ENCODE measurements around the gene TPM1. TPM values are rescaled to one million over a fixed set of nuclear protein-coding genes. Genes with fewer than 3 reads are reported as not detected.

The TPM1 gene
- total RNA-seq, 1 experiment from 2014 or later = 1,337 TPM

- peak; percentile 71 for DNase-seq (ENCODE audit: low read depth)
Measured at GRCh38 chr15:63073497-63074172, 31.1 kb downstream of the TPM1 start.

GRCh38 chr15:63075015-63075983 is 32.8 kb downstream of the TPM1 start:
- peak; percentile 55 for DNase-seq (ENCODE audit: low read depth)

- DNase-seq (ENCODE audit: low read depth) = no peak
Measured at GRCh38 chr15:63075984-63076713, 33.6 kb downstream of the TPM1 start.

- DNase-seq (ENCODE audit: low read depth) = no peak
Measured at GRCh38 chr15:63076714-63077046, 34.1 kb downstream of the TPM1 start.

GRCh38 chr15:63077952-63078351 is 35.4 kb downstream of the TPM1 start:
- DNase-seq (ENCODE audit: low read depth) = no peak

GRCh38 chr15:63079947-63080626 is 37.5 kb downstream of the TPM1 start:
- DNase-seq (ENCODE audit: low read depth) = peak; percentile 61

- no peak for DNase-seq (ENCODE audit: low read depth)
Measured at GRCh38 chr15:63080634-63081250, 38.2 kb downstream of the TPM1 start.

GRCh38 chr15:63082366-63082765 is 39.8 kb downstream of the TPM1 start:
- DNase-seq (ENCODE audit: low read depth) = no peak

- no peak for DNase-seq (ENCODE audit: low read depth)
Measured at GRCh38 chr15:63083044-63083443, 40.5 kb downstream of the TPM1 start.

GRCh38 chr15:63083541-63083940 is 41.0 kb downstream of the TPM1 start:
- no peak for DNase-seq (ENCODE audit: low read depth)

GRCh38 chr15:63084806-63085205 is 42.3 kb downstream of the TPM1 start:
- no peak for DNase-seq (ENCODE audit: low read depth)

- no peak for DNase-seq (ENCODE audit: low read depth)
Measured at GRCh38 chr15:63085289-63085688, 42.7 kb downstream of the TPM1 start.

- no peak for DNase-seq (ENCODE audit: low read depth)
Measured at GRCh38 chr15:63086271-63086670, 43.7 kb downstream of the TPM1 start.

GRCh38 chr15:63086947-63087346 is 44.4 kb downstream of the TPM1 start:
- no peak for DNase-seq (ENCODE audit: low read depth)

GRCh38 chr15:63088533-63089245 is 46.1 kb downstream of the TPM1 start:
- no peak for DNase-seq (ENCODE audit: low read depth)

- peak; percentile 89 for DNase-seq (ENCODE audit: low read depth)
Measured at GRCh38 chr15:63089260-63090043, 46.9 kb downstream of the TPM1 start.

- DNase-seq (ENCODE audit: low read depth) = no peak
Measured at GRCh38 chr15:63090472-63090871, 47.9 kb downstream of the TPM1 start.

- DNase-seq (ENCODE audit: low read depth) = no peak
Measured at GRCh38 chr15:63090887-63091286, 48.3 kb downstream of the TPM1 start.

- no peak for DNase-seq (ENCODE audit: low read depth)
Measured at GRCh38 chr15:63091679-63092446, 49.3 kb downstream of the TPM1 start.

Data from M059J (cell line).